ENCODE data around the gene DEPP1.

Gene DEPP1

GRCh38 chr10:44992070-44992731, 13.6 kb upstream of the DEPP1 start (continued):
- TF ChIP-seq ATF2 (tag by site-specific recombination; IDR thresholded peaks at IDR 0.05; ENCODE audit: low read depth), result no peak
- TF ChIP-seq ZBTB7A (tag by site-specific recombination; IDR thresholded peaks at IDR 0.05; ENCODE audit: low read depth), result no peak
- no peak for TF ChIP-seq SALL2 (tag by site-specific recombination; IDR thresholded peaks at IDR 0.05; ENCODE audit: borderline replicate concordance)
- TF ChIP-seq ZNF677 (tag by site-specific recombination; IDR thresholded peaks at IDR 0.05), result no peak

GRCh38 chr10:44991571-44991970, 13.0 kb upstream of the DEPP1 start:
- ChIA-PET POLR2A (no interaction called here), CTCF (interaction anchor here (0.5 to 2.3 kb wide), 3 partner anchors 43 to 570 kb away, joined by 4 to 13 read pairs (median 4); no protein-coding TSS in a partner anchor)
- Histone ChIP-seq H3K9me3 (ENCODE audit: control insufficient read depth, insufficient read depth, low read depth, low read length) (no peaks in the 10 kb centered on the region), H3K36me3 (ENCODE audit: control insufficient read depth in 2 of 2, insufficient read depth in 1 of 2, low read length in 2 of 2) (peaks cover 0 to 10% of the 10 kb centered on the region in 2 experiments; a peak in 1 of 3 replicates), H3K27ac (ENCODE audit: extremely low read depth, low read depth, low read length) (no peak overlapping the region), H3K4me1 (ENCODE audit: control insufficient read depth, insufficient read depth, low read length) (peaks cover 5% of the 10 kb centered on the region), H3K4me3 (ENCODE audit: low read depth, low read length) (no peak overlapping the region)
- TF ChIP-seq ZNF362 (tag by site-specific recombination; IDR thresholded peaks at IDR 0.05) (no peak), ZNF280D (tag by site-specific recombination; IDR thresholded peaks at IDR 0.05) (no peak), ZNF398 (tag by site-specific recombination; IDR thresholded peaks at IDR 0.05) (no peak)

- CTCF ChIA-PET, result interaction anchor here (0.5 to 2.3 kb wide), 3 partner anchors 42 to 58 kb away, joined by 4 to 13 read pairs (median 7); no protein-coding TSS in a partner anchor
- Histone ChIP-seq H3K4me1 (ENCODE audit: control insufficient read depth, insufficient read depth, low read length) (peaks cover 9% of the 10 kb centered on the region), H3K9me3 (ENCODE audit: control insufficient read depth, insufficient read depth, low read depth, low read length) (no peaks in the 10 kb centered on the region), H3K36me3 (ENCODE audit: control insufficient read depth in 2 of 2, insufficient read depth in 1 of 2, low read length in 2 of 2) (peaks cover 0 to 10% of the 10 kb centered on the region in 2 experiments; a peak in 1 of 3 replicates), H3K4me3 (ENCODE audit: low read depth, low read length) (no peak overlapping the region), H3K27ac (ENCODE audit: extremely low read depth, low read depth, low read length) (no peak overlapping the region)
- POLR2A ChIA-PET, result no interaction called here
- TF ChIP-seq ZNF629 (tag by site-specific recombination; IDR thresholded peaks at IDR 0.05), result no peak
- peak; percentile 42 for TF ChIP-seq GLIS1 (tag by site-specific recombination; IDR thresholded peaks at IDR 0.05)
Observed at GRCh38 chr10:44990965-44991364, 12.4 kb upstream of the DEPP1 start.

- H3K9me3 ChIP-seq (ENCODE audit: control insufficient read depth, insufficient read depth, low read depth, low read length), result no peaks in the 10 kb centered on the region
- no peak overlapping the region for H3K27ac ChIP-seq (ENCODE audit: extremely low read depth, low read depth, low read length)
- H3K4me3 ChIP-seq (ENCODE audit: low read depth, low read length), result no peak overlapping the region
- peaks cover 13% of the 10 kb centered on the region for H3K4me1 ChIP-seq (ENCODE audit: control insufficient read depth, insufficient read depth, low read length)
- H3K36me3 ChIP-seq (ENCODE audit: control insufficient read depth in 2 of 2, insufficient read depth in 1 of 2, low read length in 2 of 2), result peaks cover 0 to 10% of the 10 kb centered on the region in 2 experiments; a peak in 1 of 3 replicates
- CTCF ChIA-PET, result interaction anchor here (0.9 to 2.1 kb wide), 3 partner anchors 10 to 57 kb away, joined by 3 to 7 read pairs (median 4); no protein-coding TSS in a partner anchor
- POLR2A ChIA-PET, result no interaction called here
- TF ChIP-seq WT1 (tag by site-specific recombination; IDR thresholded peaks at IDR 0.05) (no peak), ZFP41 (tag by site-specific recombination; IDR thresholded peaks at IDR 0.05; ENCODE audit: borderline replicate concordance) (no peak), ZNF26 (tag by site-specific recombination; IDR thresholded peaks at IDR 0.05) (no peak), ZNF610 (tag by site-specific recombination; IDR thresholded peaks at IDR 0.05; ENCODE audit: borderline replicate concordance) (no peak)
Observed at GRCh38 chr10:44990302-44990655, 11.7 kb upstream of the DEPP1 start.
